Mucosa of descending colon (tissue), 3 donors: ENCODE data around the gene ANKRD17. TPM values are rescaled to one million over a fixed set of nuclear protein-coding genes. Genes with fewer than 3 reads are reported as not detected.
"Not testable (repeated sequence)": the region's sequence is repeated elsewhere in the genome, so short reads cannot be mapped to it uniquely, and the experiment has no call there.

Experiments
- ATAC-seq: fragments of 200-7000 bp; cut with Tn5 transposase; one replicate; pipeline ENCODE4 v1.9.1; 2020; ENCODE audit warnings: mild to moderate bottlenecking, moderate library complexity
- DNase-seq, 3 donors: peaks; one replicate each; pipeline ENCODE4 v3.0.0-alpha.2; 2020
- H3K36me3 ChIP-seq: fragments of 200-600 bp; one replicate; pipeline ENCODE4 v1.8.0; 2021; ENCODE audit warnings: low read depth, mild to moderate bottlenecking
- H3K4me1 ChIP-seq: fragments of 200-600 bp; one replicate; pipeline ENCODE4 v1.8.0; 2021; ENCODE audit warnings: low read depth, mild to moderate bottlenecking
- H3K4me3 ChIP-seq: fragments of 200-600 bp; one replicate; pipeline ENCODE4 v1.8.0; 2021; ENCODE audit warnings: mild to moderate bottlenecking
- H3K9me3 ChIP-seq: fragments of 200-600 bp; one replicate; pipeline ENCODE4 v1.8.0; 2021; ENCODE audit warnings: mild to moderate bottlenecking
- intact Hi-C, 2 donors: fragments of 100-400 bp; cut with DNase I in 1 of 2; cut with micrococcal nuclease in 1 of 2; formaldehyde crosslinking; loops; one replicate each; pipeline versions ENCODE4 v1.11.0 to v1.11.1; 2022; cut with DNase I, micrococcal nuclease
- total RNA-seq, 3 donors: library from RNA; stranded (reverse); fragmentation: NEBNext Ultra II Directional in 2 of 3; extraction: Animal tissue kit (Norgen Biotek cat#: 25700) in 2 of 3; gene quantifications; one replicate each; pipeline versions ENCODE4 v1.2.1 to v1.2.4, GENCODE V29; 2021 to 2023
- TF ChIP-seq, protein P1 (sequence below): fragments of 200-600 bp; IDR thresholded peaks from one replicate; pipeline ENCODE4 v1.8.0; 2022; ENCODE audit warnings: antibody characterized with exemption, mild to moderate bottlenecking
- donor health status: DM: no; HTN: no; CAD: no; lungs with moderate emphysema.
- donor health status: DM: no; HTN: no; CAD: no.
- donor health status: DM: no; HTN: yes; CAD: no.

The ANKRD17 gene
- total RNA-seq, 3 donors from 2014 or later, result 62.4 to 75.3 (median 70.4) TPM

DNA sequence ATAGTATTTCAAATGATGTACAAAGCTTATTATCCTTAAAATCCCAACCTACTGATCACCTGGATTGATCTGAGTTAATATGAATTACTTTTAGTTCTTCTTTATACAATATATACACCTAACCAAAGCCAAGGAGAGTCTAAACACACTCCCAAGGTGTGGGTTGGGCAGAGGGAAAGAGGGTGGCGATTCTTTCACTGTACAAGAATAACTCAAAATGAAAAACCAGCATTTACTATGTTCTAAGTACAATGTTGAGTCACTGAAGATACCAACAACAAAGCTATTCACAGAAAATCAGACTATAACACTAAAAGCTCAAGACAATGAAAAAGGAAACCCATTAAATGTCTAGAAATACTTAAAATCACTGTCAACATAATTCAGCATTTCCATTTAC is 46.6 kb downstream of the ANKRD17 start:
- no peaks in the 10 kb centered on the region for H3K4me1 ChIP-seq
- TF ChIP-seq, protein P1, sequence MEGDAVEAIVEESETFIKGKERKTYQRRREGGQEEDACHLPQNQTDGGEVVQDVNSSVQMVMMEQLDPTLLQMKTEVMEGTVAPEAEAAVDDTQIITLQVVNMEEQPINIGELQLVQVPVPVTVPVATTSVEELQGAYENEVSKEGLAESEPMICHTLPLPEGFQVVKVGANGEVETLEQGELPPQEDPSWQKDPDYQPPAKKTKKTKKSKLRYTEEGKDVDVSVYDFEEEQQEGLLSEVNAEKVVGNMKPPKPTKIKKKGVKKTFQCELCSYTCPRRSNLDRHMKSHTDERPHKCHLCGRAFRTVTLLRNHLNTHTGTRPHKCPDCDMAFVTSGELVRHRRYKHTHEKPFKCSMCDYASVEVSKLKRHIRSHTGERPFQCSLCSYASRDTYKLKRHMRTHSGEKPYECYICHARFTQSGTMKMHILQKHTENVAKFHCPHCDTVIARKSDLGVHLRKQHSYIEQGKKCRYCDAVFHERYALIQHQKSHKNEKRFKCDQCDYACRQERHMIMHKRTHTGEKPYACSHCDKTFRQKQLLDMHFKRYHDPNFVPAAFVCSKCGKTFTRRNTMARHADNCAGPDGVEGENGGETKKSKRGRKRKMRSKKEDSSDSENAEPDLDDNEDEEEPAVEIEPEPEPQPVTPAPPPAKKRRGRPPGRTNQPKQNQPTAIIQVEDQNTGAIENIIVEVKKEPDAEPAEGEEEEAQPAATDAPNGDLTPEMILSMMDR, result no peak
- no peaks in the 10 kb centered on the region for H3K9me3 ChIP-seq
- intact Hi-C loops, result no loop called here
- no peak overlapping the region for H3K4me3 ChIP-seq
- ATAC-seq (no peak), DNase-seq (no peak)
- H3K36me3 ChIP-seq, result no peaks in the 10 kb centered on the region

DNA sequence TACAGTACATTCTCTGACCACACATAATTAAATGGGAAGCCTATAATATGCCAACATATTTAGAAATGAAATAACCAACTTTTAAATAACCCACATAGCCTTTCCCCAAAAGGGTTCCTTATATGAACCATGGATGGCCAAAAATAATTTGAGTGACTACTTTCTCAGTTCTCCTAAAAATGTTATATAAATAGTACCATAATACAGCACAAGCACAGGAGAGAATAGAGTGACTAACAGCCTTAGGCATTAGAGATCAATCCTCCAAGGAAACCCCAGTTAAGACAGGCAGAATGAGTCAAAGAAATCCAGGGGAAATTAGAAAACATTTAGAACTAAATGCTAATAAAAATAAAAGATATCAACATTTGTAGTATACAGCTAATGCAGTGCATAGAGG is 50.2 kb downstream of the ANKRD17 start:
- Histone ChIP-seq H3K36me3 (no peaks in the 10 kb centered on the region), H3K4me1 (no peaks in the 10 kb centered on the region), H3K9me3 (no peaks in the 10 kb centered on the region), H3K4me3 (no peak overlapping the region)
- TF ChIP-seq, protein P1, result no peak
- DNase-seq (no peak), ATAC-seq (no peak)
- intact Hi-C loops, result no loop called here

DNA sequence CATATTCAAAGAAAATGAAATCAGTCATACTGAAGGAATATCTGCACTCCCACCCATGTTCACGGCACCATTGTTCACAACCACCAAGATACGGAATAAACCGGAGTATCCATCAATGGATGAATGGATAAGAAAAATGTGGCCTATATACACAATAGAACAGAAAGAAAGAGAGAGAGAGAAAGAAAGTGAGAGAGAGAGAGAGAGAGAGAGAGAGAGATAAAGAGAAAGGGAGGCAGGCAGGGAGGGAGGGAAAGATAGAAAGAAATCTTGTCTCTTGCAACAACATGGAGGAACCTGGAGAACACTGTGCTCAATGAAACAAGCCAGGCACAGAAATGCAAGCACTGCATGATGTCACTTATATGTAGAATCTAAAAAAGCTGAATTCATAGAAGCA is 52.4 kb downstream of the ANKRD17 start:
- TF ChIP-seq, protein P1, result no peak
- Histone ChIP-seq H3K4me3 (no peak overlapping the region), H3K4me1 (no peaks in the 10 kb centered on the region), H3K36me3 (no peaks in the 10 kb centered on the region), H3K9me3 (no peaks in the 10 kb centered on the region)
- ATAC-seq (no peak), DNase-seq (no peak)
- intact Hi-C loops, result no loop called here

GRCh38 chr4:73205482-73205881 is 53.1 kb downstream of the ANKRD17 start:
- DNase-seq, result no peak
- no peak overlapping the region for H3K4me3 ChIP-seq
- no peaks in the 10 kb centered on the region for H3K4me1 ChIP-seq
- intact Hi-C loops, result no loop called here
- H3K9me3 ChIP-seq, result no peaks in the 10 kb centered on the region
- TF ChIP-seq, protein P1, result no peak
- no peak for ATAC-seq
- H3K36me3 ChIP-seq, result no peaks in the 10 kb centered on the region

DNA sequence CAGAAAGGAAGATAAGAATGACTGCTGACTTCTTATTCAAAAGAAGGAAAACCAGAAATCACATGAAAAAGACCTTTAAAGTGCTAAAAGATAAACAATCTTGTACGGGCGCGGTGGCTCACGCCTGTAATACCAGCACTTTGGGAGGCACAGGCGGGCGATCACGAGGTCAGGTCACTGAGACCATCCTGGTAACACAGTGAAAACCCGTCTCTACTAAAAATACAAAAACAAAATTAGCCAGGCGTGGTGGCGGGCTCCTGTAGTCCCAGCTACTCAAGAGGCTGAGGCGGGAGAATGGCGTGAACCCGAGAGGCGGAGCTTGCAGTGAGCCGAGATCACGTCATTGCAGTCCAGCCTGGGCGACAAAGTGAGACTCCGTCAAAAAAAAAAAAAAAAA is 54.6 kb downstream of the ANKRD17 start:
- H3K4me3 ChIP-seq, intact Hi-C loops, H3K4me1 ChIP-seq, DNase-seq, H3K36me3 ChIP-seq, ATAC-seq, H3K9me3 ChIP-seq: not testable (repeated sequence)

DNA sequence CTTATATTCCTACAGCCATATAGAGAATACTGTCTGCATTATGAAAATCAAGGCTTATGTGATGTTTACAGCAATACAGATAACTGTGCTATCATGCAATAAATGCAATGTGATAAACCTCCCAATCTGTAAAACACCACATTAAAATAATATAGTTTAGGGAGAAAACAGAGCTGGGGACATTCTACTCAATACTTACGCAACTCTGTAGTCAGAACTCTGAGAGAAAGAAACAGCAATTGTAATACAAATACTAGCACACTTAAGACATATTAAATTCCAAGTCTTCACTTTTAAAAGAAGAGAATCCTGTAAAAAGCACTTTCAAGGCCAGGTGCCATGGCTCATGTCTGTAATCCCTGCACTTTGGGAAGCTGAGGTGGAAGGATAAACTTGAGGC is 61.4 kb downstream of the ANKRD17 start:
- intact Hi-C loops, result no loop called here
- Histone ChIP-seq H3K9me3 (no peaks in the 10 kb centered on the region), H3K4me1 (no peaks in the 10 kb centered on the region), H3K4me3 (no peak overlapping the region), H3K36me3 (no peaks in the 10 kb centered on the region)
- TF ChIP-seq, protein P1, result no peak
- no peak for DNase-seq
- no peak for ATAC-seq
